ENCODE results near the gene CCDC116.
A peak's percentile ranks its signal among the peaks of the same experiment; 100 is the strongest.

CCDC116 gene

GRCh38 chr22:21650823-21651520 lies 18.4 kb downstream of the CCDC116 start:
- no peak for TF ChIP-seq CTCF (IDR thresholded peaks at IDR 0.05; ENCODE audit: insufficient read depth, low read depth, low read length, missing control alignments)
- H3K4me3 ChIP-seq (ENCODE audit: low read depth, low read length), result peak overlapping the region; percentile 93
- peak; percentile 37 for DNase-seq (ENCODE audit: low read depth)

- no peak for DNase-seq (ENCODE audit: low read depth)
- TF ChIP-seq CTCF (IDR thresholded peaks at IDR 0.05; ENCODE audit: insufficient read depth, low read depth, low read length, missing control alignments), result no peak
- H3K4me3 ChIP-seq (ENCODE audit: low read depth, low read length), result peak overlapping the region; percentile 93
Measured at GRCh38 chr22:21651521-21652009, 19.0 kb downstream of the CCDC116 start.

DNA sequence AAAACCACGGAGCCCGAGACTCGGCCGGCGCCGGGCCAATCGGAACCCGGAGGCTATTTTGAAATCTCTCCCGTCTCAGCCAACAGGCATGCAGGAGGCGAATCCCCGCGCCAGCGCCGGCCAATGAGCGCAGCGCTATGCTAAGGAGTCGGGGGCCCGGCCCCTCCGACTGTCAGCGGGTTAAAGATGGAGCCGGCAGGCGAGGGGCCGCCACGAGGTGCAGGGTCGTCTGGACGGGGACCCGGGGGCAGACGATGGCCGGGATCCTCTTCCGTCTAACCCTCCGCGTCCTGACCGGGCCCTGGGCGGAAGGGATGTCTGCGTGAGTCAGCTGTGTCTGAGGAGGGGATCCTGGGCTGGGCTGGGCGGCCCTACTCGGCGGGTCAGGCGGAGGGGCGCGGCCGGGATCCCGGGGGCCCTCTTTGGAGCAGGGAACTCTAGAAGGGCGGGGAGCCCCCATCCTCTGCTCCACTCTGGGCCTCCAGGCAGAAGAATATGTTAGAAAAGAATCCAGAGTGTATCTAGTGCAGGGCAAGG lies 19.5 kb downstream of the CCDC116 start:
- TF ChIP-seq CTCF (IDR thresholded peaks at IDR 0.05; ENCODE audit: insufficient read depth, low read depth, low read length, missing control alignments), result no peak
- peak overlapping the region; percentile 93 for H3K4me3 ChIP-seq (ENCODE audit: low read depth, low read length)
- DNase-seq (ENCODE audit: low read depth), result peak; percentile 93

- peak; percentile 5 for TF ChIP-seq CTCF (IDR thresholded peaks at IDR 0.05; ENCODE audit: insufficient read depth, low read depth, low read length, missing control alignments)
- H3K4me3 ChIP-seq (ENCODE audit: low read depth, low read length), result peak overlapping the region; percentile 93
- peak; percentile 29 for DNase-seq (ENCODE audit: low read depth)
Measured at GRCh38 chr22:21652547-21653545, 20.3 kb downstream of the CCDC116 start.

DNA sequence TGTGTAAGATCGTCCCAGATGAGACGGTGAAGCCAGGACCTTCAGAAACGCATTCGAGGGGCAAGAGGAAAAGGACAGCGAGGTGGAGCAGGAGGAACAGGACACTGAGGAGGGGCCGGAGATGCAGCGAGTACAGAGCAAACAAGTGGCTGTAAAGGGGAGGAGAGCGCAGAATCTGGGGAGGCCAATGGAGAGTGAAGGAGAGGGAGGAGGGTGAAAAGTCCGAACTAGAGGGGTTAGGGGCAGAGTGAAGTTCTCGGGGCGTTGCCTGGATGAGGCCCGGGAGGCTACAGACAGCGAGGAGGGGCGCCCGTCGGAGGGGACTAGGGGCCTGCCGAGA lies 24.4 kb downstream of the CCDC116 start:
- TF ChIP-seq CTCF (IDR thresholded peaks at IDR 0.05; ENCODE audit: insufficient read depth, low read depth, low read length, missing control alignments), result no peak
- DNase-seq (ENCODE audit: low read depth), result no peak
- H3K4me3 ChIP-seq (ENCODE audit: low read depth, low read length), result peak overlapping the region; percentile 82; the same call in 1 of the 2 replicates

- peak; percentile 88 for DNase-seq (ENCODE audit: low read depth)
- H3K4me3 ChIP-seq (ENCODE audit: low read depth, low read length), result peak overlapping the region; percentile 82
- peak; percentile 7 for TF ChIP-seq CTCF (IDR thresholded peaks at IDR 0.05; ENCODE audit: insufficient read depth, low read depth, low read length, missing control alignments)
Measured at GRCh38 chr22:21657360-21658032, 24.9 kb downstream of the CCDC116 start.
